Measurements from ENCODE around the gene JUP.

The JUP gene

DNA sequence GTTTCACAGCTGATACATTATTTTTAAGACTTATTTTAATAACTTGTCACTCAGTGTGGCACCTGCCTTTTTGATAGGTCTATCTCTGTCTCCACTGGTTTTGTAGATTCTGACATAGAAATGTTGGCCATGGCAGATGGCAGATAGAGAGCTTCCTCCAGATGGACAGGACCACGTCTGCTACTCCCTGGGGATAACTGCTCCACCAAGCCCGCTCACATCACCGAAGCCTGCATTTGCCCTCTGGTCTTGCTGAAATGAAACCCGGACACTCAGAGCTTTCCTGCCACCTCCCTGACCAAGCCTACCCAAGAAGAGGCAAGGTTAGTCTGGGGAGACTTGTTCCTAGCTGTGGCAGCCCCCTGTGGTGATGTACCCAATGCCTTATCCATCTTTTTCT is 35.6 kb downstream of the JUP start:
- Histone ChIP-seq H3K4me1 (ENCODE audit: low read length) (peaks cover 3% of the 10 kb centered on the region), H3K9me3 (replicated peaks; ENCODE audit: insufficient read depth, low read length) (no peaks in the 10 kb centered on the region), H2AFZ (ENCODE audit: low read length) (no peak overlapping the region), H3K4me3 (ENCODE audit: low read length) (no peak overlapping the region), H3K4me2 (ENCODE audit: low read depth, low read length) (no peak overlapping the region), H4K20me1 (ENCODE audit: insufficient read depth, low read length) (no peaks in the 10 kb centered on the region), H3K27ac (ENCODE audit: low read length) (no peak overlapping the region), H3K79me2 (ENCODE audit: low read length) (no peaks in the 10 kb centered on the region), H3K9ac (ENCODE audit: low read length) (no peak overlapping the region), H3K36me3 (replicated peaks; ENCODE audit: insufficient read depth, low read length) (no peaks in the 10 kb centered on the region), H3K9me2 (replicated peaks; ENCODE audit: insufficient read depth, low read length) (no peaks in the 10 kb centered on the region), H3K27me3 (replicated peaks; ENCODE audit: insufficient read depth, low read length) (no peaks in the 10 kb centered on the region), H3F3A (ENCODE audit: insufficient read depth, low read length) (no peaks in the 10 kb centered on the region)
- TF ChIP-seq EZH2phosphoT487 (IDR thresholded peaks at IDR 0.05; ENCODE audit: low read length) (no peak), EZH2 (optimal IDR thresholded peaks at IDR 0.05; ENCODE audit: low read depth, low read length) (no peak)
- TF ChIP-seq, protein P1, sequence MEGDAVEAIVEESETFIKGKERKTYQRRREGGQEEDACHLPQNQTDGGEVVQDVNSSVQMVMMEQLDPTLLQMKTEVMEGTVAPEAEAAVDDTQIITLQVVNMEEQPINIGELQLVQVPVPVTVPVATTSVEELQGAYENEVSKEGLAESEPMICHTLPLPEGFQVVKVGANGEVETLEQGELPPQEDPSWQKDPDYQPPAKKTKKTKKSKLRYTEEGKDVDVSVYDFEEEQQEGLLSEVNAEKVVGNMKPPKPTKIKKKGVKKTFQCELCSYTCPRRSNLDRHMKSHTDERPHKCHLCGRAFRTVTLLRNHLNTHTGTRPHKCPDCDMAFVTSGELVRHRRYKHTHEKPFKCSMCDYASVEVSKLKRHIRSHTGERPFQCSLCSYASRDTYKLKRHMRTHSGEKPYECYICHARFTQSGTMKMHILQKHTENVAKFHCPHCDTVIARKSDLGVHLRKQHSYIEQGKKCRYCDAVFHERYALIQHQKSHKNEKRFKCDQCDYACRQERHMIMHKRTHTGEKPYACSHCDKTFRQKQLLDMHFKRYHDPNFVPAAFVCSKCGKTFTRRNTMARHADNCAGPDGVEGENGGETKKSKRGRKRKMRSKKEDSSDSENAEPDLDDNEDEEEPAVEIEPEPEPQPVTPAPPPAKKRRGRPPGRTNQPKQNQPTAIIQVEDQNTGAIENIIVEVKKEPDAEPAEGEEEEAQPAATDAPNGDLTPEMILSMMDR (IDR thresholded peaks at IDR 0.05; ENCODE audit: low read length): no peak
- no peak for DNase-seq

DNA sequence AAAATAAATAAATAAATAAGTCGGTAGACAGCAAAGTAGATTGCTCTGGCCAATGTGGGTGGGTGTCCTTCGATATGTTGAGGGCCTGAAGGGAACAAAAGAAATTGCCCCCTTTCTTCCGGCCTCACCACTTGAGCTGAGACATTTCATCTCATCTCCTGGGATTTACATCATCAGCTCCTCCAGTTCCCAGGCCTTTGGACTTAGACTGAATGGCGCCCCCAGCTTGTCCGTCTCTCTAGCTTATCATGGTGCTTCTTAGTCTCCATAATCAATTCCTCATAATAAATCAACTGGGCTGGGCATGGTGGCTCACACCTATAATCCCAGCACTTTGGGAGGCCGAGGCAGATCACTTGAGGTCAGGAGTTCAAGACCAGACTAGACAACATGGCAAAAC is 38.2 kb downstream of the JUP start:
- H3K27ac ChIP-seq (ENCODE audit: low read length): no peak overlapping the region

DNA sequence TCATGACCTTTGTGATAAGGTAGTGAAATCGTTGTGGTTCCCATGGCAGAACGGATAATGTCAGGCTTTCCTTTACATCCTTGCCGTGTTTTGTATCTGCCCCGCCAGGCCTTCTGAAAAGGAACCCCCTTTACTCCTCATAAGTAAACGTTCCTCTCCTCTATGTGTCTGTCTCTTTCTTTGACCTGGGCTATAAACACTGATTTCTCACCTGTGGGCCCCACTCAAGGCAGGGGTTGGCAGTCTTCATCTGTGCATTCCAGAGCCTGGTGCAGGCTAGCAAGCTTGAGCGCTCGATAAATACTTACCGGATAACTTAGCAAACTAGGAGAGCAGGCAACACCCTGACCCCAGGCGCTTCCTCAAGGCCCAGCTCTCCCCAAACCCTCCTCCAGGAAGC is 44.8 kb downstream of the JUP start:
- Histone ChIP-seq H3K4me2 (ENCODE audit: low read depth, low read length) (no peak overlapping the region), H3K4me1 (ENCODE audit: low read length) (peaks cover 13% of the 10 kb centered on the region; the same call in 1 of the 2 replicates)

More for the DNA sequence above, 38.2 kb downstream of the JUP start:
- no peak for DNase-seq
- H2AFZ ChIP-seq (ENCODE audit: low read length): no peak overlapping the region
- no peaks in the 10 kb centered on the region for H3K4me1 ChIP-seq (ENCODE audit: low read length)
- H3K9ac ChIP-seq (ENCODE audit: low read length): no peak overlapping the region
- no peak overlapping the region for H3K4me2 ChIP-seq (ENCODE audit: low read depth, low read length)
- H3K79me2 ChIP-seq (ENCODE audit: low read length): no peaks in the 10 kb centered on the region
- no peaks in the 10 kb centered on the region for H4K20me1 ChIP-seq (ENCODE audit: insufficient read depth, low read length)
- H3K36me3 ChIP-seq (replicated peaks; ENCODE audit: insufficient read depth, low read length): no peaks in the 10 kb centered on the region
- no peak overlapping the region for H3K4me3 ChIP-seq (ENCODE audit: low read length)
- no peaks in the 10 kb centered on the region for H3K9me3 ChIP-seq (replicated peaks; ENCODE audit: insufficient read depth, low read length)
- no peaks in the 10 kb centered on the region for H3F3A ChIP-seq (ENCODE audit: insufficient read depth, low read length)
- H3K9me2 ChIP-seq (replicated peaks; ENCODE audit: insufficient read depth, low read length): no peaks in the 10 kb centered on the region
- no peak for TF ChIP-seq EZH2 (optimal IDR thresholded peaks at IDR 0.05; ENCODE audit: low read depth, low read length)
- TF ChIP-seq, protein P1 (IDR thresholded peaks at IDR 0.05; ENCODE audit: low read length): no peak
- no peak for TF ChIP-seq EZH2phosphoT487 (IDR thresholded peaks at IDR 0.05; ENCODE audit: low read length)
- H3K27me3 ChIP-seq (replicated peaks; ENCODE audit: insufficient read depth, low read length): no peaks in the 10 kb centered on the region

More for the DNA sequence above, 44.8 kb downstream of the JUP start:
- no peaks in the 10 kb centered on the region for H3K9me2 ChIP-seq (replicated peaks; ENCODE audit: insufficient read depth, low read length)
- no peaks in the 10 kb centered on the region for H3K79me2 ChIP-seq (ENCODE audit: low read length)
- TF ChIP-seq, protein P1 (IDR thresholded peaks at IDR 0.05; ENCODE audit: low read length): no peak
- H3K9me3 ChIP-seq (replicated peaks; ENCODE audit: insufficient read depth, low read length): no peaks in the 10 kb centered on the region
- DNase-seq: no peak
- H3K4me3 ChIP-seq (ENCODE audit: low read length): no peak overlapping the region
- no peaks in the 10 kb centered on the region for H3K36me3 ChIP-seq (replicated peaks; ENCODE audit: insufficient read depth, low read length)
- no peak overlapping the region for H2AFZ ChIP-seq (ENCODE audit: low read length)
- H3K9ac ChIP-seq (ENCODE audit: low read length): no peak overlapping the region
- no peak overlapping the region for H3K27ac ChIP-seq (ENCODE audit: low read length)
- H4K20me1 ChIP-seq (ENCODE audit: insufficient read depth, low read length): no peaks in the 10 kb centered on the region
- peaks cover 10% of the 10 kb centered on the region for H3K27me3 ChIP-seq (replicated peaks; ENCODE audit: insufficient read depth, low read length)
- H3F3A ChIP-seq (ENCODE audit: insufficient read depth, low read length): no peaks in the 10 kb centered on the region
